SK-N-SH (cell line): Measurements from ENCODE around the gene AIPL1. TPM values are rescaled to one million over a fixed set of nuclear protein-coding genes. Genes with fewer than 3 reads are reported as not detected.
A peak's percentile ranks its signal among the peaks of the same experiment; 100 is the strongest.

Experiments
- CTCF ChIA-PET: fragments of 300-600, 350-600 bp; formaldehyde crosslinking; extraction: SDS; loops from one replicate; lab custom pipeline; 2021; lab: Yijun Ruan, JAX
- POLR2A ChIA-PET: fragments of 350-600 bp; sonication (Branson Sonifier 250); formaldehyde crosslinking; extraction: SDS; loops from one replicate; lab custom pipeline; 2020; ENCODE audit warnings: antibody characterized with exemption, inconsistent platforms; lab: Yijun Ruan, JAX
- DNase-seq: peaks from one replicate; pipeline ENCODE4 v3.0.0; 2012
- H2AFZ ChIP-seq: fragments of 200-600 bp; sonication (generic); 2 replicates; pipeline ENCODE4 v1.8.1; 2016; ENCODE audit warnings: antibody characterized with exemption, mild to moderate bottlenecking, low read depth
- H3F3A ChIP-seq: fragments of 200-600 bp; sonication (generic); replicated peaks from 2 replicates; pipeline ENCODE3; 2016; ENCODE audit warnings: antibody characterized with exemption, mild to moderate bottlenecking; ENCODE audit not compliant: insufficient read depth
- H3K27ac ChIP-seq, 2 experiments: fragments of 200-500 bp in 1 of 2; fragments of 200-600 bp in 1 of 2; sonication (Bioruptor generic) in 1 of 2; sonication (generic), shearing (Covaris generic) in 1 of 2; 2 replicates each; pipeline versions ENCODE4 v1.5.1 to v1.6.1; 2014 to 2016; ENCODE audit warnings: low read depth in 2 of 2, inconsistent platforms in 1 of 2, low read length in 1 of 2, mild to moderate bottlenecking in 1 of 2, mixed read lengths in 1 of 2
- H3K27me3 ChIP-seq: fragments of 200-600 bp; sonication (generic), shearing (Covaris generic); 2 replicates; pipeline ENCODE4 v1.6.1; 2016; ENCODE audit warnings: mixed run types; ENCODE audit not compliant: insufficient read depth
- H3K36me3 ChIP-seq, 2 experiments: fragments of 200-500 bp in 1 of 2; fragments of 200-600 bp in 1 of 2; sonication (Bioruptor generic) in 1 of 2; sonication (generic) in 1 of 2; replicated peaks in 1 of 2; 2 replicates each; pipeline versions ENCODE3 to v1.5.1; 2014 to 2016; ENCODE audit warnings: low read length in 1 of 2, mild to moderate bottlenecking in 1 of 2; ENCODE audit not compliant: insufficient read depth in 2 of 2, control insufficient read depth in 1 of 2
- H3K4me1 ChIP-seq, 2 experiments: fragments of 200-500 bp in 1 of 2; fragments of 200-600 bp in 1 of 2; sonication (Bioruptor generic) in 1 of 2; sonication (generic), shearing (Covaris generic) in 1 of 2; 2 replicates each; pipeline versions ENCODE4 v1.5.1 to v1.6.1; 2014 to 2016; ENCODE audit warnings: low read depth in 1 of 2, low read length in 1 of 2, mixed run types in 1 of 2; ENCODE audit not compliant: insufficient read depth in 2 of 2, control insufficient read depth in 1 of 2
- H3K4me2 ChIP-seq: fragments of 200-600 bp; sonication (generic), shearing (Covaris generic); 2 replicates; pipeline ENCODE4 v1.6.1; 2017; ENCODE audit warnings: mixed run types
- H3K4me3 ChIP-seq, 2 experiments: fragments of 200-500 bp in 1 of 2; fragments of 200-600 bp in 1 of 2; sonication (Bioruptor generic) in 1 of 2; sonication (generic), shearing (Covaris generic) in 1 of 2; 2 replicates each; pipeline versions ENCODE4 v1.5.1 to v1.8.1; 2014 to 2016; ENCODE audit warnings: low read depth in 2 of 2, inconsistent platforms in 1 of 2, low read length in 1 of 2, mild to moderate bottlenecking in 1 of 2, mixed read lengths in 1 of 2, moderate library complexity in 1 of 2
- H3K79me2 ChIP-seq: fragments of 200-600 bp; sonication (generic); 2 replicates; pipeline ENCODE4 v1.8.1; 2017; ENCODE audit warnings: mild to moderate bottlenecking; ENCODE audit not compliant: insufficient read depth
- H3K9ac ChIP-seq: fragments of 200-600 bp; sonication (generic); 2 replicates; pipeline ENCODE4 v1.6.1; 2017; ENCODE audit warnings: mixed run types
- H3K9me2 ChIP-seq: fragments of 200-600 bp; sonication (generic); 2 replicates; pipeline ENCODE4 v1.6.1; 2017; ENCODE audit warnings: mixed run types
- H3K9me3 ChIP-seq: fragments of 200-600 bp; sonication (generic); 2 replicates; pipeline ENCODE4 v1.6.1; 2017; ENCODE audit warnings: mixed run types, mild to moderate bottlenecking, moderate library complexity
- H4K20me1 ChIP-seq: fragments of 200-600 bp; sonication (generic); 2 replicates; pipeline ENCODE4 v1.6.1; 2017; ENCODE audit warnings: mild to moderate bottlenecking, mixed run types; ENCODE audit not compliant: insufficient read depth
- ELF1 ChIP-seq: IDR thresholded peaks from 2 replicates; pipeline ENCODE4 v1.4.0; 2012
- EP300 ChIP-seq, 2 experiments: IDR thresholded peaks; 2 replicates each; pipeline versions ENCODE4 v1.4.0 to v1.6.1; 2012; ENCODE audit warnings: borderline replicate concordance in 1 of 2, low read depth in 1 of 2, low read length in 1 of 2
- FOSL2 ChIP-seq: IDR thresholded peaks from 2 replicates; pipeline ENCODE4 v1.4.0; 2012; ENCODE audit warnings: low read depth, mild to moderate bottlenecking, moderate library complexity, borderline replicate concordance
- FOXM1 ChIP-seq: IDR thresholded peaks from 2 replicates; pipeline ENCODE4 v1.4.0; 2012; ENCODE audit warnings: low read depth, mild to moderate bottlenecking
- JUND ChIP-seq: IDR thresholded peaks from 2 replicates; pipeline ENCODE4 v1.4.0; 2012
- MXI1 ChIP-seq: IDR thresholded peaks from 2 replicates; pipeline ENCODE4 v1.6.1; 2012; ENCODE audit warnings: mild to moderate bottlenecking, low read depth, low read length, improper control_type of control experiment
- NRF1 ChIP-seq: IDR thresholded peaks from 2 replicates; pipeline ENCODE4 v1.6.1; 2012; ENCODE audit warnings: low read depth, mild to moderate bottlenecking, low read length
- POLR2AphosphoS5 ChIP-seq: IDR thresholded peaks from 2 replicates; pipeline ENCODE4 v1.6.1; 2012; ENCODE audit warnings: low read depth, low read length
- RAD21 ChIP-seq: IDR thresholded peaks from 2 replicates; pipeline ENCODE4 v1.6.1; 2012; ENCODE audit warnings: mild to moderate bottlenecking, low read length
- RCOR1 ChIP-seq: fragments of 150-350 bp; IDR thresholded peaks from 2 replicates; pipeline ENCODE4 v1.6.1; 2017; ENCODE audit warnings: antibody characterized with exemption, low read length
- RFX5 ChIP-seq: IDR thresholded peaks from 2 replicates; pipeline ENCODE4 v1.6.1; 2012; ENCODE audit warnings: mild to moderate bottlenecking, improper control_type of control experiment, low read length
- SMC3 ChIP-seq: IDR thresholded peaks from 2 replicates; pipeline ENCODE4 v1.6.1; 2012; ENCODE audit warnings: low read depth, low read length, improper control_type of control experiment
- TAF1 ChIP-seq: IDR thresholded peaks from 2 replicates; pipeline ENCODE4 v1.6.1; 2012; ENCODE audit warnings: low read depth, mild to moderate bottlenecking, low read length, moderate library complexity, borderline replicate concordance
- TEAD4 ChIP-seq: IDR thresholded peaks from 2 replicates; pipeline ENCODE4 v1.4.0; 2012; ENCODE audit warnings: mild to moderate bottlenecking, borderline replicate concordance; ENCODE audit not compliant: insufficient read depth
- USF1 ChIP-seq: IDR thresholded peaks from 2 replicates; pipeline ENCODE4 v1.4.0; 2012; ENCODE audit warnings: low read depth, borderline replicate concordance
- WGBS: methylation state at CpG from one replicate; pipeline ENCODE4 v1.1.6; 2017; ENCODE audit warnings: low lambda C conversion rate; 5-methylcytosine and 5-hydroxymethylcytosine counted together
- polyA plus RNA-seq, 3 experiments: library from polyadenylated mRNA; depleted of rRNA; stranded (reverse); fragments of >200 nt; gene quantifications; 2 replicates each; pipeline ENCODE4 v1.2.3, GENCODE V29; 2012
- TF ChIP-seq, protein P1 (sequence below): IDR thresholded peaks from 2 replicates; pipeline ENCODE4 v1.4.0; 2012; ENCODE audit warnings: low read depth
- TF ChIP-seq, protein P2 (sequence below): fragments of 150-350 bp; IDR thresholded peaks from 2 replicates; pipeline ENCODE4 v1.6.1; 2016; ENCODE audit warnings: mild to moderate bottlenecking, low read depth, low read length
- TF ChIP-seq, protein P3 (sequence below): fragments of 200-600 bp; sonication (generic); IDR thresholded peaks from 2 replicates; pipeline ENCODE4 v1.6.1; 2017; ENCODE audit warnings: antibody characterized with exemption, mild to moderate bottlenecking, moderate library complexity
- TF ChIP-seq, protein P4 (sequence below): IDR thresholded peaks from 2 replicates; pipeline ENCODE4; 2012

The AIPL1 gene
- polyA plus RNA-seq, 1 of the 3 experiments (the other 2 are of a cell fraction): not detected

DNA sequence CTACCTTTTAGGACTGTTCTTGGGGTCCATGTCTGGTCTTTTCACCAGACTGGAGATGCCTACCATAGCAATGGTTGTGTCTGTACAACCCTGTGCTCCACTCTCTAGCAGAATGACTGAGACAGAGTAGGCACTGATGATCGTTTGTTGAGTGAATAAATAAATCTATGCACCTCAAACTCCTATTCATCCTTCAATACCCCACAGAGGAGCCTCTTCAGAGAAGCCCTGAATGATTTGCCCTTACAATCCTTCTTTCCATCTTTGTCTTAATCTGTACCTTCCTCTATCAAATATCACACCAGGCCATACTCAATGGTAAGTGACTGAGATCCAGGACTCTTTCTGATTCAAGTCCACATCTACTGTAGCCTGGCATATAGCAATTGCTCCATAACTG lies 32.6 kb upstream of the AIPL1 start:
- CTCF ChIA-PET: no interaction called here
- WGBS: 22% methylated on average over 1 of the region's 1 CpG
- Histone ChIP-seq H3K9ac (no peak overlapping the region), H3K27me3 (no peaks in the 10 kb centered on the region), H3K36me3 (no peaks in the 10 kb centered on the region), H3K79me2 (no peaks in the 10 kb centered on the region), H3K27ac (no peak overlapping the region), H3F3A (no peaks in the 10 kb centered on the region), H3K4me1 (peaks cover 3 to 5% of the 10 kb centered on the region in 2 experiments; a peak in 3 of 4 replicates), H3K4me2 (no peak overlapping the region), H3K4me3 (no peak overlapping the region), H4K20me1 (no peaks in the 10 kb centered on the region), H2AFZ (no peak overlapping the region), H3K9me2 (no peaks in the 10 kb centered on the region), H3K9me3 (no peaks in the 10 kb centered on the region)
- POLR2A ChIA-PET: no interaction called here
- no peak for DNase-seq
- TF ChIP-seq MXI1: no peak
- TF ChIP-seq, protein P1, sequence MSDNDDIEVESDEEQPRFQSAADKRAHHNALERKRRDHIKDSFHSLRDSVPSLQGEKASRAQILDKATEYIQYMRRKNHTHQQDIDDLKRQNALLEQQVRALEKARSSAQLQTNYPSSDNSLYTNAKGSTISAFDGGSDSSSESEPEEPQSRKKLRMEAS: no peak
- TF ChIP-seq RCOR1: no peak
- TF ChIP-seq RFX5: no peak
- TF ChIP-seq, protein P2, sequence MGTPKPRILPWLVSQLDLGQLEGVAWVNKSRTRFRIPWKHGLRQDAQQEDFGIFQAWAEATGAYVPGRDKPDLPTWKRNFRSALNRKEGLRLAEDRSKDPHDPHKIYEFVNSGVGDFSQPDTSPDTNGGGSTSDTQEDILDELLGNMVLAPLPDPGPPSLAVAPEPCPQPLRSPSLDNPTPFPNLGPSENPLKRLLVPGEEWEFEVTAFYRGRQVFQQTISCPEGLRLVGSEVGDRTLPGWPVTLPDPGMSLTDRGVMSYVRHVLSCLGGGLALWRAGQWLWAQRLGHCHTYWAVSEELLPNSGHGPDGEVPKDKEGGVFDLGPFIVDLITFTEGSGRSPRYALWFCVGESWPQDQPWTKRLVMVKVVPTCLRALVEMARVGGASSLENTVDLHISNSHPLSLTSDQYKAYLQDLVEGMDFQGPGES: no peak

- H3K27me3 ChIP-seq: no peaks in the 10 kb centered on the region
- WGBS: 54% methylated on average over 19 of the region's 19 CpGs
- H3K9me3 ChIP-seq: no peaks in the 10 kb centered on the region
- H4K20me1 ChIP-seq: no peaks in the 10 kb centered on the region
- ChIA-PET CTCF (interaction anchor here (3.4 kb wide), 1 partner anchor 8 kb away, joined by 14 read pairs; no protein-coding TSS in a partner anchor), POLR2A (no interaction called here)
- no peak overlapping the region for H3K9ac ChIP-seq
- no peaks in the 10 kb centered on the region for H3K9me2 ChIP-seq
- H3K79me2 ChIP-seq: no peaks in the 10 kb centered on the region
- H3K4me1 ChIP-seq: peaks cover 0 to 3% of the 10 kb centered on the region in 2 experiments; a peak in 1 of 4 replicates
- H3F3A ChIP-seq: no peaks in the 10 kb centered on the region
- no peak overlapping the region for H2AFZ ChIP-seq
- no peak overlapping the region for H3K27ac ChIP-seq
- peak; percentile 64 for DNase-seq
- H3K4me3 ChIP-seq: no peak overlapping the region
- H3K4me2 ChIP-seq: no peak overlapping the region
- no peaks in the 10 kb centered on the region for H3K36me3 ChIP-seq
- TF ChIP-seq TAF1: no peak
- no peak for TF ChIP-seq FOXM1
- TF ChIP-seq RCOR1: no peak
- no peak for TF ChIP-seq TEAD4
- no peak for TF ChIP-seq USF1
- TF ChIP-seq, protein P3, sequence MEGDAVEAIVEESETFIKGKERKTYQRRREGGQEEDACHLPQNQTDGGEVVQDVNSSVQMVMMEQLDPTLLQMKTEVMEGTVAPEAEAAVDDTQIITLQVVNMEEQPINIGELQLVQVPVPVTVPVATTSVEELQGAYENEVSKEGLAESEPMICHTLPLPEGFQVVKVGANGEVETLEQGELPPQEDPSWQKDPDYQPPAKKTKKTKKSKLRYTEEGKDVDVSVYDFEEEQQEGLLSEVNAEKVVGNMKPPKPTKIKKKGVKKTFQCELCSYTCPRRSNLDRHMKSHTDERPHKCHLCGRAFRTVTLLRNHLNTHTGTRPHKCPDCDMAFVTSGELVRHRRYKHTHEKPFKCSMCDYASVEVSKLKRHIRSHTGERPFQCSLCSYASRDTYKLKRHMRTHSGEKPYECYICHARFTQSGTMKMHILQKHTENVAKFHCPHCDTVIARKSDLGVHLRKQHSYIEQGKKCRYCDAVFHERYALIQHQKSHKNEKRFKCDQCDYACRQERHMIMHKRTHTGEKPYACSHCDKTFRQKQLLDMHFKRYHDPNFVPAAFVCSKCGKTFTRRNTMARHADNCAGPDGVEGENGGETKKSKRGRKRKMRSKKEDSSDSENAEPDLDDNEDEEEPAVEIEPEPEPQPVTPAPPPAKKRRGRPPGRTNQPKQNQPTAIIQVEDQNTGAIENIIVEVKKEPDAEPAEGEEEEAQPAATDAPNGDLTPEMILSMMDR: no peak
- TF ChIP-seq, protein P4, sequence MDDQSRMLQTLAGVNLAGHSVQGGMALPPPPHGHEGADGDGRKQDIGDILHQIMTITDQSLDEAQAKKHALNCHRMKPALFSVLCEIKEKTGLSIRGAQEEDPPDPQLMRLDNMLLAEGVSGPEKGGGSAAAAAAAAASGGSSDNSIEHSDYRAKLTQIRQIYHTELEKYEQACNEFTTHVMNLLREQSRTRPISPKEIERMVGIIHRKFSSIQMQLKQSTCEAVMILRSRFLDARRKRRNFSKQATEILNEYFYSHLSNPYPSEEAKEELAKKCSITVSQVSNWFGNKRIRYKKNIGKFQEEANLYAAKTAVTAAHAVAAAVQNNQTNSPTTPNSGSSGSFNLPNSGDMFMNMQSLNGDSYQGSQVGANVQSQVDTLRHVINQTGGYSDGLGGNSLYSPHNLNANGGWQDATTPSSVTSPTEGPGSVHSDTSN: no peak
- TF ChIP-seq RAD21: no peak
- no peak for TF ChIP-seq ELF1
- TF ChIP-seq, protein P2: no peak
- TF ChIP-seq SMC3: no peak
- TF ChIP-seq, protein P1: no peak
- no peak for TF ChIP-seq NRF1
- TF ChIP-seq FOSL2: no peak
- no peak for TF ChIP-seq JUND
- no peak for TF ChIP-seq EP300 (IDR thresholded peaks at IDR 0.05; ENCODE audit: borderline replicate concordance in 1 of 2, low read depth in 1 of 2, low read length in 1 of 2)
- TF ChIP-seq POLR2AphosphoS5: no peak
Measured at GRCh38 chr17:6465206-6466003, 30.5 kb upstream of the AIPL1 start.
